ENCODE data around the gene PLIN4. TPM values are rescaled to one million over a fixed set of nuclear protein-coding genes. Genes with fewer than 3 reads are reported as not detected.
A peak's percentile ranks its signal among the peaks of the same experiment; 100 is the strongest.

PLIN4 gene
- total and polyA plus RNA-seq, 10 of the 15 experiments (the other 5 are each of a cell fraction or from before 2014, with no cell fraction given), result 0.01 to 0.11 (median 0.05) TPM; not detected in 2

DNA sequence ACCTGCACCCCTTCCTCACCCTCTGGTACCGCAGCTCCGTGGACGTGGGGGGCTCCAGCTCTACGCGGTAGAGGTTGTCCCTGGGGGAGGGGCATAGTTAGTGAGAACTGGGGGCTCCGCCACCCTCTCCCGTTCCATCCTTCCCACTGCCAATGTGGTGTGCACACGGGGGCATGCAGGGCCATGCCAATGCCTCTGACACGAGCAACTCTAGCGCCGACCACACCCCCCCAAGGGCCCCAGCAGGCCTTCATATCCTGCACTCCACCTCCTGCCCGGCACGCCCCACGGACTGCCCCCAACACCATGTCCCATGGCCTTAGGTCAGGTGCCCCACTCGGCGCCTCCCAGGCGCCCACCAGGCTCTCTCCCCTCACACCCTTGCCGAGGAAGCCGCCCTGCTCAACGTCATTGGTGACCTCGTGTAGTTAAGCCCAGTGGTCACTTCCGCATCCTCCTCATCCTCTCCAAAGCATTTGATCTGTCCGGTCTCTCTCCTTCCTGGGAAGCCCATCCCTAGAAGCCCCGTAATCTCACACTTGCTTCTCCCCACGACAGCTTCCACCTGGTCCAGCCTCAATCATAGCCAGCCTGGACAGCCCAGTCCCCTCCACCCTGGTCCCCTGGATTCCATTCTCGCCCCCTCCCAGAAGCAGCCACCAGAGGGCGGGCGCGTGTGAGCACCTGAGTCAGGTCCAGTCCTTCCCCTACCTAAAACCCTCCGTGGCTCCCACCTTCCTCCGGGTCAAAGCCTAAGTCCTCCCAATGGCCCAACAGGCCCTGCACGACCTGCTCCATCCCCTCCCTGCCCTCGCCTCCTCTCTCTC is 39.1 kb upstream of the PLIN4 start:
- ChIA-PET RAD21 (ENCODE audit: unreplicated experiment) (no interaction called here), CTCF (interaction anchor here (1.4 to 2.0 kb wide), 4 partner anchors 10 to 86 kb away, joined by 3 to 10 read pairs (median 4); partner anchors contain the start of gene HDGFL2), SMC1A (ENCODE audit: uncharacterized antibody, unreplicated experiment) (no interaction called here), POLR2A (no interaction called here)
- peak; percentile 62 for ATAC-seq
- H3K4me3 ChIP-seq, result no peak overlapping the region
- H4K20me1 ChIP-seq (ENCODE audit: control insufficient read depth, insufficient read depth), result no peaks in the 10 kb centered on the region
- no peaks in the 10 kb centered on the region for H3K9me3 ChIP-seq (replicated peaks; ENCODE audit: control insufficient read depth, insufficient read depth, low read length)
- H3K36me3 ChIP-seq (ENCODE audit: control insufficient read depth in 2 of 2, insufficient read depth in 2 of 2, low read length in 1 of 2), result no peaks in the 10 kb centered on the region
- BruUV-seq (replicated peaks), result no TSS peak
- WGBS (ENCODE audit: insufficient coverage, insufficient replicate concordance, low lambda C conversion rate, missing lambda C conversion rate), result 75% methylated on average over 29 of the region's 33 CpGs
- no peaks in the 10 kb centered on the region for H3K4me1 ChIP-seq (ENCODE audit: control insufficient read depth, insufficient read depth, low read length)
- H3K9ac ChIP-seq (ENCODE audit: control insufficient read depth, insufficient read depth, low read length), result no peak overlapping the region
- H3K27ac ChIP-seq (ENCODE audit: control insufficient read depth, insufficient read depth), result no peak overlapping the region
- intact Hi-C loops (cut with micrococcal nuclease; ENCODE audit: unreplicated experiment) (no loop called here), in situ Hi-C loops (cut with MboI) (no loop called here)
- H3K79me2 ChIP-seq (ENCODE audit: control insufficient read depth, insufficient read depth, low read length), result no peaks in the 10 kb centered on the region
- H3K4me2 ChIP-seq (ENCODE audit: control insufficient read depth, insufficient read depth), result no peak overlapping the region
- H3K27me3 ChIP-seq (replicated peaks in 1 of 2; ENCODE audit: control insufficient read depth in 2 of 2, insufficient read depth in 2 of 2, low read length in 1 of 2), result no peaks in the 10 kb centered on the region
- TF ChIP-seq EED (IDR thresholded peaks at IDR 0.05; ENCODE audit: low read depth), result no peak
- TF ChIP-seq, protein P1, sequence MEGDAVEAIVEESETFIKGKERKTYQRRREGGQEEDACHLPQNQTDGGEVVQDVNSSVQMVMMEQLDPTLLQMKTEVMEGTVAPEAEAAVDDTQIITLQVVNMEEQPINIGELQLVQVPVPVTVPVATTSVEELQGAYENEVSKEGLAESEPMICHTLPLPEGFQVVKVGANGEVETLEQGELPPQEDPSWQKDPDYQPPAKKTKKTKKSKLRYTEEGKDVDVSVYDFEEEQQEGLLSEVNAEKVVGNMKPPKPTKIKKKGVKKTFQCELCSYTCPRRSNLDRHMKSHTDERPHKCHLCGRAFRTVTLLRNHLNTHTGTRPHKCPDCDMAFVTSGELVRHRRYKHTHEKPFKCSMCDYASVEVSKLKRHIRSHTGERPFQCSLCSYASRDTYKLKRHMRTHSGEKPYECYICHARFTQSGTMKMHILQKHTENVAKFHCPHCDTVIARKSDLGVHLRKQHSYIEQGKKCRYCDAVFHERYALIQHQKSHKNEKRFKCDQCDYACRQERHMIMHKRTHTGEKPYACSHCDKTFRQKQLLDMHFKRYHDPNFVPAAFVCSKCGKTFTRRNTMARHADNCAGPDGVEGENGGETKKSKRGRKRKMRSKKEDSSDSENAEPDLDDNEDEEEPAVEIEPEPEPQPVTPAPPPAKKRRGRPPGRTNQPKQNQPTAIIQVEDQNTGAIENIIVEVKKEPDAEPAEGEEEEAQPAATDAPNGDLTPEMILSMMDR (IDR thresholded peaks at IDR 0.05 in 2 of 3, conservative IDR thresholded peaks at IDR 0.05 in 1 of 3; ENCODE audit: control insufficient read depth in 2 of 3, extremely low read depth in 1 of 3, insufficient read depth in 1 of 3, low read depth in 3 of 3, low read length in 3 of 3), result peak; percentile 11 to 35 (median 32); a peak in 4 of 6 replicates
- H2AFZ ChIP-seq (ENCODE audit: control insufficient read depth, low read depth, low read length), result no peak overlapping the region
- no peak for FAIRE-seq
- DNase-seq (ENCODE audit: low read depth, low spot score), result no peak

DNA sequence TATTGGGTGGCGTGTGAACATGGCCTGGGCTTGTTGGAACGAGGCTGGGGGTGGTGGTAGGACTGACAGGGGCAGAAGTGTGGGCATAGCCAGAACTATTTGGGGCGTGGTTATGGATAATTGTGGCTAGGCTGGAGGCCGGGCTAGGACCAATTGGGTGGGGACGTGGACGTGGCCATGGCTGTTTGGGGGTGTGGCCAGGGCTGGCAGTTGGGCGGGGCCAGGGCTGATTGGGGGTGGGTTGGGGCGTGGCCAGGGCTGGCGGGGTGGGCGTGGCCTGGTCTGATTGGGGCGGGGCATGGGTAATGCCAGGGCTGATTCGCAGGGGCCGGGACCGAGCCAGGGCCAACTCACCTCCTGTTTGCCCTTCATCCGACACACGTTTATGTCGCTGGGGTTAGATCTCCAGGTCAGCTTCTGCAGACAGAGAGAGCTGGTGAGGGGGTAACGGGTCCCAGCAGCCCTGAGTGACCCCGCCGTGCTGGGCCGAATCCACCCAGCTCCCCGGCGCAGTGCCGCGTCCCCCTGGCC is 38.4 kb upstream of the PLIN4 start:
- no peak overlapping the region for H3K9ac ChIP-seq (ENCODE audit: control insufficient read depth, insufficient read depth, low read length)
- H3K27ac ChIP-seq (ENCODE audit: control insufficient read depth, insufficient read depth), result no peak overlapping the region
- ChIA-PET POLR2A (no interaction called here), SMC1A (ENCODE audit: uncharacterized antibody, unreplicated experiment) (no interaction called here), RAD21 (ENCODE audit: unreplicated experiment) (no interaction called here), CTCF (interaction anchor here (0.6 to 2.0 kb wide), 5 partner anchors 9 to 85 kb away, joined by 3 to 10 read pairs (median 4); partner anchors contain the start of gene HDGFL2)
- H2AFZ ChIP-seq (ENCODE audit: control insufficient read depth, low read depth, low read length), result no peak overlapping the region
- 67% methylated on average over 17 of the region's 25 CpGs for WGBS (ENCODE audit: insufficient coverage, insufficient replicate concordance, low lambda C conversion rate, missing lambda C conversion rate)
- DNase-seq (ENCODE audit: low read depth, low spot score), result no peak
- H3K79me2 ChIP-seq (ENCODE audit: control insufficient read depth, insufficient read depth, low read length), result no peaks in the 10 kb centered on the region
- no peaks in the 10 kb centered on the region for H3K4me1 ChIP-seq (ENCODE audit: control insufficient read depth, insufficient read depth, low read length)
- no TSS peak for BruUV-seq (replicated peaks)
- H3K4me3 ChIP-seq, result no peak overlapping the region
- no peaks in the 10 kb centered on the region for H4K20me1 ChIP-seq (ENCODE audit: control insufficient read depth, insufficient read depth)
- H3K27me3 ChIP-seq (replicated peaks in 1 of 2; ENCODE audit: control insufficient read depth in 2 of 2, insufficient read depth in 2 of 2, low read length in 1 of 2), result no peaks in the 10 kb centered on the region
- H3K9me3 ChIP-seq (replicated peaks; ENCODE audit: control insufficient read depth, insufficient read depth, low read length), result no peaks in the 10 kb centered on the region
- no peak for TF ChIP-seq BACH1 (IDR thresholded peaks at IDR 0.05; ENCODE audit: borderline replicate concordance)
- no peak for FAIRE-seq
- ATAC-seq, result peak; percentile 63
- intact Hi-C loops (cut with micrococcal nuclease; ENCODE audit: unreplicated experiment), result no loop called here
- H3K4me2 ChIP-seq (ENCODE audit: control insufficient read depth, insufficient read depth), result no peak overlapping the region
- in situ Hi-C loops (cut with MboI), result no loop called here
- no peaks in the 10 kb centered on the region for H3K36me3 ChIP-seq (ENCODE audit: control insufficient read depth in 2 of 2, insufficient read depth in 2 of 2, low read length in 1 of 2)
